Effector memory CD4-positive, alpha-beta T cell (primary cell): ENCODE measurements around the gene MACIR.

Source experiments
- DNase-seq, 3 donors: peaks; one replicate each; pipeline ENCODE4 v3.0.0-alpha.2; 2020
- H3K27ac ChIP-seq: 2 replicates; pipeline ENCODE4 v1.7.0; 2013; ENCODE audit warnings: mild to moderate bottlenecking, low read length, moderate library complexity; ENCODE audit not compliant: insufficient read depth, poor library complexity, severe bottlenecking
- H3K27me3 ChIP-seq: replicated peaks from 2 replicates; pipeline ENCODE4 v1.7.0; 2013; ENCODE audit warnings: mild to moderate bottlenecking, low read length; ENCODE audit not compliant: insufficient read depth, control insufficient read depth, poor library complexity, severe bottlenecking
- H3K36me3 ChIP-seq: 2 replicates; pipeline ENCODE4 v1.7.0; 2013; ENCODE audit warnings: mild to moderate bottlenecking, low read length, moderate library complexity; ENCODE audit not compliant: control insufficient read depth, insufficient read depth
- H3K4me1 ChIP-seq: 2 replicates; pipeline ENCODE4 v1.7.0; 2013; ENCODE audit warnings: low read length, mild to moderate bottlenecking; ENCODE audit not compliant: control insufficient read depth, insufficient read depth, poor library complexity, severe bottlenecking
- H3K4me3 ChIP-seq: 2 replicates; pipeline ENCODE4 v1.7.0; 2013; ENCODE audit warnings: low read length, low read depth, mild to moderate bottlenecking; ENCODE audit not compliant: insufficient read depth, poor library complexity, severe bottlenecking
- H3K9me3 ChIP-seq: 2 replicates; pipeline ENCODE4 v1.7.0; 2013; ENCODE audit warnings: mild to moderate bottlenecking, low read length, moderate library complexity; ENCODE audit not compliant: control insufficient read depth

Gene MACIR

GRCh38 chr5:103223031-103223955 lies 35.3 kb upstream of the MACIR start:
- no peak for DNase-seq
- Histone ChIP-seq H3K9me3 (no peaks in the 10 kb centered on the region), H3K36me3 (no peaks in the 10 kb centered on the region), H3K27ac (no peak overlapping the region), H3K27me3 (no peaks in the 10 kb centered on the region), H3K4me3 (no peak overlapping the region), H3K4me1 (no peaks in the 10 kb centered on the region)

- peak in 1 of 3 donors; percentile 6 for DNase-seq
- Histone ChIP-seq H3K4me1 (no peaks in the 10 kb centered on the region), H3K9me3 (no peaks in the 10 kb centered on the region), H3K27ac (no peak overlapping the region), H3K27me3 (no peaks in the 10 kb centered on the region), H3K36me3 (no peaks in the 10 kb centered on the region), H3K4me3 (no peak overlapping the region)
Observed at GRCh38 chr5:103224118-103224893, 34.3 kb upstream of the MACIR start.

GRCh38 chr5:103224894-103225246 lies 33.7 kb upstream of the MACIR start:
- H3K4me1 ChIP-seq = no peaks in the 10 kb centered on the region
- H3K27ac ChIP-seq = no peak overlapping the region
- H3K36me3 ChIP-seq = no peaks in the 10 kb centered on the region
- no peak overlapping the region for H3K4me3 ChIP-seq
- no peak for DNase-seq
- no peaks in the 10 kb centered on the region for H3K27me3 ChIP-seq
- H3K9me3 ChIP-seq = no peaks in the 10 kb centered on the region

- H3K36me3 ChIP-seq = no peaks in the 10 kb centered on the region
- no peak overlapping the region for H3K27ac ChIP-seq
- no peaks in the 10 kb centered on the region for H3K9me3 ChIP-seq
- no peaks in the 10 kb centered on the region for H3K27me3 ChIP-seq
- H3K4me1 ChIP-seq = no peaks in the 10 kb centered on the region
- DNase-seq = no peak
- no peak overlapping the region for H3K4me3 ChIP-seq
Observed at GRCh38 chr5:103228061-103228460, 30.5 kb upstream of the MACIR start.

- H3K36me3 ChIP-seq = no peaks in the 10 kb centered on the region
Observed at GRCh38 chr5:103228588-103228987, 30.0 kb upstream of the MACIR start.

GRCh38 chr5:103232393-103232999 lies 26.1 kb upstream of the MACIR start:
- Histone ChIP-seq H3K4me1 (no peaks in the 10 kb centered on the region), H3K4me3 (no peak overlapping the region), H3K9me3 (no peaks in the 10 kb centered on the region), H3K27me3 (no peaks in the 10 kb centered on the region), H3K36me3 (no peaks in the 10 kb centered on the region), H3K27ac (no peak overlapping the region)
- DNase-seq = no peak

More at GRCh38 chr5:103228588-103228987, 30.0 kb upstream of the MACIR start:
- Histone ChIP-seq H3K9me3 (no peaks in the 10 kb centered on the region), H3K27ac (no peak overlapping the region), H3K27me3 (no peaks in the 10 kb centered on the region), H3K4me3 (no peak overlapping the region), H3K4me1 (no peaks in the 10 kb centered on the region)
- DNase-seq = no peak

- no peak overlapping the region for H3K27ac ChIP-seq
- no peaks in the 10 kb centered on the region for H3K4me1 ChIP-seq
- H3K4me3 ChIP-seq = no peak overlapping the region
- H3K9me3 ChIP-seq = no peaks in the 10 kb centered on the region
- no peak for DNase-seq
- no peaks in the 10 kb centered on the region for H3K27me3 ChIP-seq
- H3K36me3 ChIP-seq = no peaks in the 10 kb centered on the region
Observed at GRCh38 chr5:103234239-103234975, 24.2 kb upstream of the MACIR start.

GRCh38 chr5:103235891-103236290 lies 22.7 kb upstream of the MACIR start:
- Histone ChIP-seq H3K4me3 (no peak overlapping the region), H3K36me3 (no peaks in the 10 kb centered on the region), H3K9me3 (no peaks in the 10 kb centered on the region), H3K4me1 (no peaks in the 10 kb centered on the region), H3K27me3 (peaks cover 5% of the 10 kb centered on the region), H3K27ac (no peak overlapping the region)
- DNase-seq = no peak

GRCh38 chr5:103237778-103238177 lies 20.8 kb upstream of the MACIR start:
- H3K27ac ChIP-seq = no peak overlapping the region
- no peak overlapping the region for H3K4me3 ChIP-seq
- no peaks in the 10 kb centered on the region for H3K9me3 ChIP-seq
- peaks cover 5% of the 10 kb centered on the region for H3K27me3 ChIP-seq
- no peak for DNase-seq
- H3K4me1 ChIP-seq = no peaks in the 10 kb centered on the region
- H3K36me3 ChIP-seq = no peaks in the 10 kb centered on the region
